IMR-90 (cell line): Measurements from ENCODE around the gene ARMC5. TPM values are rescaled to one million over a fixed set of nuclear protein-coding genes. Genes with fewer than 3 reads are reported as not detected.

Experiments used
- CEBPB ChIP-seq: IDR thresholded peaks from 2 replicates; pipeline ENCODE4 v1.6.1; 2012; ENCODE audit warnings: low read depth, low read length, improper control_type of control experiment
- FOS ChIP-seq: fragments of 150-350 bp; IDR thresholded peaks from 2 replicates; pipeline ENCODE4 v1.6.1; 2016; ENCODE audit warnings: low read depth, low read length
- polyA plus RNA-seq, 3 experiments: library from polyadenylated mRNA; depleted of rRNA; stranded (reverse); fragments of >200 nt; gene quantifications; 2 replicates each; pipeline ENCODE4 v1.2.3, GENCODE V29; 2012; ENCODE audit warnings: low replicate concordance in 1 of 3
- total RNA-seq: library from RNA; depleted of rRNA; stranded (reverse); fragments of >200 nt; gene quantifications from 2 replicates; pipeline ENCODE4 v1.2.3, GENCODE V29; 2012; rRNA removed

Gene ARMC5
- total and polyA plus RNA-seq, 2 of the 4 experiments (the other 2 are of a cell fraction), result 2.3 to 7.5 TPM

- TF ChIP-seq CEBPB (no peak), FOS (no peak)
These were observed 54.6 kb downstream of the ARMC5 start (continued) for GRCh38 chr16:31513884-31514283.

Other genes with a start within 250 kb of the ARMC5 start
- gene TRIM72, start 245.4 kb upstream of the ARMC5 start, total RNA-seq, result not detected in 2 replicates
- gene TRIM72, start 245.4 kb upstream of the ARMC5 start, polyA plus RNA-seq (2012; rRNA removed), result not detected in 2 replicates
- gene PYDC1, start 242.4 kb upstream of the ARMC5 start, total RNA-seq, result not detected in 2 replicates
- gene PYDC1, start 242.4 kb upstream of the ARMC5 start, polyA plus RNA-seq (2012; rRNA removed), result not detected in 2 replicates
- gene ITGAM, start 199.5 kb upstream of the ARMC5 start, total RNA-seq, result under 0.01 TPM in 1 of 2 replicates, not detected in the other
- not detected in 2 replicates for gene ITGAM, start 199.5 kb upstream of the ARMC5 start, polyA plus RNA-seq (2012; rRNA removed)
- 0.18 TPM in 1 of 2 replicates, not detected in the other for gene ITGAX, start 104.3 kb upstream of the ARMC5 start, total RNA-seq
- 0.09 TPM in 2 replicates for gene ITGAX, start 104.3 kb upstream of the ARMC5 start, polyA plus RNA-seq (2012; rRNA removed)
- not detected in 2 replicates for gene ITGAD, start 66.2 kb upstream of the ARMC5 start, total RNA-seq
- gene ITGAD, start 66.2 kb upstream of the ARMC5 start, polyA plus RNA-seq (2012; rRNA removed), result not detected in 2 replicates
- not detected in 2 replicates for gene COX6A2, start 31.1 kb upstream of the ARMC5 start, total RNA-seq
- gene COX6A2, start 31.1 kb upstream of the ARMC5 start, polyA plus RNA-seq (2012; rRNA removed), result not detected in 2 replicates
- under 0.01 TPM in 2 replicates for gene ZNF843, start 16.7 kb upstream of the ARMC5 start, total RNA-seq
- 0.13 and 0.27 TPM in 2 replicates for gene ZNF843, start 16.7 kb upstream of the ARMC5 start, polyA plus RNA-seq (2012; rRNA removed)
- gene TGFB1I1, start 12.7 kb downstream of the ARMC5 start, total RNA-seq, result 24.9 and 30.0 TPM in 2 replicates
- 118 and 128 TPM in 2 replicates for gene TGFB1I1, start 12.7 kb downstream of the ARMC5 start, polyA plus RNA-seq (2012; rRNA removed)
- under 0.01 TPM in 1 of 2 replicates, not detected in the other for gene SLC5A2, start 23.6 kb downstream of the ARMC5 start, total RNA-seq
- 0.10 TPM in 1 of 2 replicates, not detected in the other for gene SLC5A2, start 23.6 kb downstream of the ARMC5 start, polyA plus RNA-seq (2012; rRNA removed)
- 22.2 and 22.9 TPM in 2 replicates for gene RUSF1, start 48.9 kb downstream of the ARMC5 start, total RNA-seq
- 63.6 and 65.0 TPM in 2 replicates for gene RUSF1, start 48.9 kb downstream of the ARMC5 start, polyA plus RNA-seq (2012; rRNA removed)
- not detected in 2 replicates for gene AHSP, start 68.4 kb downstream of the ARMC5 start, total RNA-seq
- not detected in 2 replicates for gene AHSP, start 68.4 kb downstream of the ARMC5 start, polyA plus RNA-seq (2012; rRNA removed)